GM23338 (cell line): Measurements from ENCODE around the gene KIAA0232. TPM values are rescaled to one million over a fixed set of nuclear protein-coding genes. Genes with fewer than 3 reads are reported as not detected.

ENCODE experiments used
- ATAC-seq: fragments of 200-7000 bp; cut with Tn5 transposase; 3 replicates; pipeline ENCODE4 v1.9.1; 2020
- DNase-seq: peaks from one replicate; pipeline ENCODE4 v3.0.0-alpha.2; 2015; ENCODE audit warnings: low spot score
- H2AFZ ChIP-seq: fragments of 200-600 bp; sonication (generic); 2 replicates; pipeline ENCODE4 v1.8.0; 2016; ENCODE audit warnings: antibody characterized with exemption, mild to moderate bottlenecking, moderate library complexity
- H3F3A ChIP-seq: fragments of 200-600 bp; sonication (generic); replicated peaks from 2 replicates; pipeline ENCODE4 v1.8.0; 2017; ENCODE audit warnings: antibody characterized with exemption, mixed run types, low read depth
- H3K27ac ChIP-seq: fragments of 200-600 bp; sonication (generic); 2 replicates; pipeline ENCODE4 v1.6.1; 2016; ENCODE audit warnings: low read depth
- H3K27me3 ChIP-seq: fragments of 200-600 bp; sonication (generic); 2 replicates; pipeline ENCODE4 v1.8.0; 2016; ENCODE audit warnings: mild to moderate bottlenecking, mixed run types, moderate library complexity; ENCODE audit not compliant: insufficient read depth
- H3K36me3 ChIP-seq: fragments of 200-600 bp; sonication (generic); 2 replicates; pipeline ENCODE4 v1.8.0; 2016; ENCODE audit warnings: mild to moderate bottlenecking; ENCODE audit not compliant: insufficient read depth
- H3K4me1 ChIP-seq: fragments of 200-600 bp; sonication (generic); 2 replicates; pipeline ENCODE4 v1.8.0; 2016; ENCODE audit warnings: mild to moderate bottlenecking, moderate library complexity; ENCODE audit not compliant: insufficient read depth
- H3K4me2 ChIP-seq: fragments of 200-600 bp; sonication (generic); 2 replicates; pipeline ENCODE4 v1.7.1; 2017; ENCODE audit warnings: mixed run types
- H3K4me3 ChIP-seq: fragments of 200-600 bp; sonication (generic); 2 replicates; pipeline ENCODE4 v1.6.1; 2016; ENCODE audit warnings: mixed run types
- H3K79me2 ChIP-seq: fragments of 200-600 bp; sonication (generic); replicated peaks from 2 replicates; pipeline ENCODE4 v1.8.0; 2017; ENCODE audit warnings: mild to moderate bottlenecking; ENCODE audit not compliant: insufficient read depth
- H3K9me2 ChIP-seq: fragments of 200-600 bp; sonication (generic); 2 replicates; pipeline ENCODE4 v1.8.0; 2017; ENCODE audit not compliant: insufficient read depth
- H4K20me1 ChIP-seq: fragments of 200-600 bp; sonication (generic); replicated peaks from 2 replicates; pipeline ENCODE4 v1.8.0; 2017; ENCODE audit warnings: mild to moderate bottlenecking; ENCODE audit not compliant: insufficient read depth
- H3K27ac Mint-ChIP-seq: 2 replicates; pipeline ENCODE4 v1.8.0; 2020; ENCODE audit warnings: inconsistent platforms, mild to moderate bottlenecking, moderate library complexity, mixed read lengths
- H3K27me3 Mint-ChIP-seq: 3 replicates; pipeline ENCODE4 v1.8.0; 2022; ENCODE audit warnings: low read depth, mild to moderate bottlenecking, moderate library complexity, mixed read lengths, inconsistent platforms; ENCODE audit not compliant: insufficient read depth, poor library complexity
- H3K36me3 Mint-ChIP-seq: 3 replicates; pipeline ENCODE4 v1.8.0; 2021; ENCODE audit warnings: low read depth, mild to moderate bottlenecking, inconsistent platforms, moderate library complexity, mixed read lengths
- H3K4me1 Mint-ChIP-seq: 3 replicates; pipeline ENCODE4 v1.8.0; 2020; ENCODE audit warnings: mild to moderate bottlenecking, inconsistent platforms, mixed read lengths
- H3K4me3 Mint-ChIP-seq: 3 replicates; pipeline ENCODE4 v1.8.0; 2021; ENCODE audit warnings: moderate library complexity, mild to moderate bottlenecking, inconsistent platforms, mixed read lengths
- H3K9me3 Mint-ChIP-seq: 3 replicates; pipeline ENCODE4 v1.8.0; 2020; ENCODE audit warnings: moderate library complexity, mild to moderate bottlenecking, inconsistent platforms, mixed read lengths
- EZH2 ChIP-seq: fragments of 200-600 bp; sonication (generic); IDR thresholded peaks from one replicate; pipeline ENCODE4 v1.8.0; 2017; ENCODE audit warnings: antibody characterized with exemption, mild to moderate bottlenecking, low read depth; ENCODE audit not compliant: unreplicated experiment
- JUNB ChIP-seq: IDR thresholded peaks from one replicate; pipeline ENCODE4 v1.6.1; 2016; ENCODE audit warnings: antibody characterized with exemption; ENCODE audit not compliant: unreplicated experiment
- NANOG ChIP-seq: IDR thresholded peaks from 2 replicates; pipeline ENCODE4 v1.6.1; 2016; ENCODE audit warnings: antibody characterized with exemption, borderline replicate concordance
- POLR2AphosphoS5 ChIP-seq: IDR thresholded peaks from 2 replicates; pipeline ENCODE4 v1.6.1; 2016; ENCODE audit warnings: antibody characterized with exemption, low read depth
- ZNF114 ChIP-seq: fragments of 250-450 bp; sonication (Bioruptor Pico); IDR thresholded peaks from 2 replicates; pipeline ENCODE4 v1.5.0; 2020; ENCODE audit warnings: mild to moderate bottlenecking, moderate library complexity
- ZNF331 ChIP-seq: fragments of 250-450 bp; sonication (Bioruptor Pico); IDR thresholded peaks from 2 replicates; pipeline ENCODE4 v1.5.0; 2020; ENCODE audit warnings: low read depth, mild to moderate bottlenecking, moderate library complexity
- polyA plus RNA-seq: library from polyadenylated mRNA; unstranded; fragments of >200 nt; fragmentation: Nextera tagmentation; extraction: Ambion mirVana; gene quantifications from 2 replicates; pipeline ENCODE4 v1.2.1, GENCODE V29; 2016
- total RNA-seq: library from RNA; depleted of rRNA; stranded (reverse); fragments of >200 nt; shearing (Covaris generic); gene quantifications from 2 replicates; pipeline ENCODE4 v1.2.3, GENCODE V29; 2014
- TF ChIP-seq, protein P1 (sequence below): fragments of 250-450 bp; sonication (Bioruptor Pico); IDR thresholded peaks from 2 replicates; pipeline ENCODE4 v1.5.0; 2020; ENCODE audit warnings: mild to moderate bottlenecking, moderate library complexity
- TF ChIP-seq, protein P2 (sequence below): IDR thresholded peaks from 2 replicates; pipeline ENCODE4 v1.6.1; 2016; ENCODE audit warnings: antibody characterized with exemption

KIAA0232 gene
- total and polyA plus RNA-seq, 2 experiments from 2014 or later, result 14.3 to 34.9 TPM

DNA sequence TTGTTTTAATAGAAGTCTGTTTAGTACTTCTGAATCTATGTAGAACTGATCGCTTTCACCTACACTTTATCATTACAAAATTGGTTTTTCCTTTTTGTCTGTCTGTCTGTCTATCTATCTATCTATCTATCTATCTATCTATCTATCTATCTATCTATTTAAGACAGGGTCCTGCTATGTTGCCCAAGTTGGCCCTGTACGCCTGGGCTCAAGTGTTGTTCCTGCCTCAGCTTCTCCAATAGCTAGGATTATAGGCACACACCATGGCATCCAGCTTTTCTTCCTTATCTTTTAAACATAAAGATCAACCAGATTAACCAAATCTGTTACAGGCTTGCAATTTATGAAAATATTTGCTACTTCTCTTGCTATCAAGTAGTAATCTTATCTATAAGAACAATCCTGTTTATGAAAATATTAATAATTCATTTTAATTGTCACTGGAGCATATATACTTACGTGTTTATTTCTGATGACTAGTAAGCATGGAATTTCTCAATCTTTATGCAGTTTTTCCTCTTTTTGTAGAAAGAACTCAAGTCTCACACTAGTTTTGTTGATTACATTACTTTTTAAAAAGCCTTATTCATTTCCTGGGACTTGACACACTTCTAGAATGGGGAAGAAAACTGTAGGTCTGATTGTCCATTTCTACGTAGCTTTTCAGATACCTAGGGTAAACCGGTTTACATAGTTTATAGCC, 24.5 kb downstream of the KIAA0232 start:
- Histone ChIP-seq H3K9me2 (no peaks in the 10 kb centered on the region), H3K79me2 (peaks cover 83% of the 10 kb centered on the region), H3K27me3 (no peaks in the 10 kb centered on the region), H3K36me3 (no peaks in the 10 kb centered on the region), H3F3A (no peaks in the 10 kb centered on the region), H4K20me1 (peaks cover 34% of the 10 kb centered on the region; the same call in 1 of the 2 replicates), H3K4me3 (no peak overlapping the region), H2AFZ (no peak overlapping the region), H3K4me2 (no peak overlapping the region), H3K4me1 (peaks cover 8% of the 10 kb centered on the region; the same call in 1 of the 2 replicates), H3K27ac (no peak overlapping the region)
- Mint-ChIP-seq H3K27ac (no peak overlapping the region), H3K27me3 (no peaks in the 10 kb centered on the region), H3K36me3 (no peaks in the 10 kb centered on the region; the same call in 2 of the 3 replicates), H3K4me3 (no peak overlapping the region), H3K4me1 (peaks cover 26% of the 10 kb centered on the region; the same call in 2 of the 3 replicates), H3K9me3 (no peaks in the 10 kb centered on the region)
- TF ChIP-seq JUNB (no peak), ZNF331 (no peak)
- no peak for DNase-seq
- no peak for ATAC-seq

DNA sequence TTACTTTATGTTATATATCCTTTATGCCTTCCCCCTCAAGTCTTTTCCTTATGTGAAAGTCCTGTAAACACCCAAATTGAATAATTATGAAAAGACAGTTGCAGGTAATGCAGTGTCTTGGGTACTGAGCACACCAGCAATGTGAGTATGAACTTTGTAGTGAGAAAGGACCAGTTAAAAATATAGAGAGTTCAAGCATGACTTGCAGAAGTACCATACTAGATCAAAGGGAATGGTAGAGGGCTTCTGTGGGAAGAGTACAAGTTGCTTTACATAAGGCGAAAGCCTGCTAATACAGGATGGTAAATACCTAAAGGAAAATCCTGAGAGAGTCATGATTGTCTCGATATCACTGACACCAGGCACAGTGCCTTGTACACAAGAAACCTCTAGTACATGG, 25.7 kb downstream of the KIAA0232 start:
- peaks cover 29% of the 10 kb centered on the region for H4K20me1 ChIP-seq
- peaks cover 8% of the 10 kb centered on the region; the same call in 1 of the 2 replicates for H3K4me1 ChIP-seq
- no peaks in the 10 kb centered on the region for H3K36me3 ChIP-seq
- no peaks in the 10 kb centered on the region for H3K9me2 ChIP-seq
- H3K4me3 ChIP-seq, result no peak overlapping the region
- H3K27me3 ChIP-seq, result no peaks in the 10 kb centered on the region
- DNase-seq (no peak), ATAC-seq (no peak)
- Mint-ChIP-seq H3K4me1 (peaks cover 27% of the 10 kb centered on the region; the same call in 2 of the 3 replicates), H3K9me3 (no peaks in the 10 kb centered on the region), H3K4me3 (no peak overlapping the region), H3K27ac (no peak overlapping the region), H3K36me3 (no peaks in the 10 kb centered on the region; the same call in 2 of the 3 replicates), H3K27me3 (no peaks in the 10 kb centered on the region)
- peaks cover 83% of the 10 kb centered on the region for H3K79me2 ChIP-seq
- TF ChIP-seq JUNB, result no peak
- TF ChIP-seq, protein P1, sequence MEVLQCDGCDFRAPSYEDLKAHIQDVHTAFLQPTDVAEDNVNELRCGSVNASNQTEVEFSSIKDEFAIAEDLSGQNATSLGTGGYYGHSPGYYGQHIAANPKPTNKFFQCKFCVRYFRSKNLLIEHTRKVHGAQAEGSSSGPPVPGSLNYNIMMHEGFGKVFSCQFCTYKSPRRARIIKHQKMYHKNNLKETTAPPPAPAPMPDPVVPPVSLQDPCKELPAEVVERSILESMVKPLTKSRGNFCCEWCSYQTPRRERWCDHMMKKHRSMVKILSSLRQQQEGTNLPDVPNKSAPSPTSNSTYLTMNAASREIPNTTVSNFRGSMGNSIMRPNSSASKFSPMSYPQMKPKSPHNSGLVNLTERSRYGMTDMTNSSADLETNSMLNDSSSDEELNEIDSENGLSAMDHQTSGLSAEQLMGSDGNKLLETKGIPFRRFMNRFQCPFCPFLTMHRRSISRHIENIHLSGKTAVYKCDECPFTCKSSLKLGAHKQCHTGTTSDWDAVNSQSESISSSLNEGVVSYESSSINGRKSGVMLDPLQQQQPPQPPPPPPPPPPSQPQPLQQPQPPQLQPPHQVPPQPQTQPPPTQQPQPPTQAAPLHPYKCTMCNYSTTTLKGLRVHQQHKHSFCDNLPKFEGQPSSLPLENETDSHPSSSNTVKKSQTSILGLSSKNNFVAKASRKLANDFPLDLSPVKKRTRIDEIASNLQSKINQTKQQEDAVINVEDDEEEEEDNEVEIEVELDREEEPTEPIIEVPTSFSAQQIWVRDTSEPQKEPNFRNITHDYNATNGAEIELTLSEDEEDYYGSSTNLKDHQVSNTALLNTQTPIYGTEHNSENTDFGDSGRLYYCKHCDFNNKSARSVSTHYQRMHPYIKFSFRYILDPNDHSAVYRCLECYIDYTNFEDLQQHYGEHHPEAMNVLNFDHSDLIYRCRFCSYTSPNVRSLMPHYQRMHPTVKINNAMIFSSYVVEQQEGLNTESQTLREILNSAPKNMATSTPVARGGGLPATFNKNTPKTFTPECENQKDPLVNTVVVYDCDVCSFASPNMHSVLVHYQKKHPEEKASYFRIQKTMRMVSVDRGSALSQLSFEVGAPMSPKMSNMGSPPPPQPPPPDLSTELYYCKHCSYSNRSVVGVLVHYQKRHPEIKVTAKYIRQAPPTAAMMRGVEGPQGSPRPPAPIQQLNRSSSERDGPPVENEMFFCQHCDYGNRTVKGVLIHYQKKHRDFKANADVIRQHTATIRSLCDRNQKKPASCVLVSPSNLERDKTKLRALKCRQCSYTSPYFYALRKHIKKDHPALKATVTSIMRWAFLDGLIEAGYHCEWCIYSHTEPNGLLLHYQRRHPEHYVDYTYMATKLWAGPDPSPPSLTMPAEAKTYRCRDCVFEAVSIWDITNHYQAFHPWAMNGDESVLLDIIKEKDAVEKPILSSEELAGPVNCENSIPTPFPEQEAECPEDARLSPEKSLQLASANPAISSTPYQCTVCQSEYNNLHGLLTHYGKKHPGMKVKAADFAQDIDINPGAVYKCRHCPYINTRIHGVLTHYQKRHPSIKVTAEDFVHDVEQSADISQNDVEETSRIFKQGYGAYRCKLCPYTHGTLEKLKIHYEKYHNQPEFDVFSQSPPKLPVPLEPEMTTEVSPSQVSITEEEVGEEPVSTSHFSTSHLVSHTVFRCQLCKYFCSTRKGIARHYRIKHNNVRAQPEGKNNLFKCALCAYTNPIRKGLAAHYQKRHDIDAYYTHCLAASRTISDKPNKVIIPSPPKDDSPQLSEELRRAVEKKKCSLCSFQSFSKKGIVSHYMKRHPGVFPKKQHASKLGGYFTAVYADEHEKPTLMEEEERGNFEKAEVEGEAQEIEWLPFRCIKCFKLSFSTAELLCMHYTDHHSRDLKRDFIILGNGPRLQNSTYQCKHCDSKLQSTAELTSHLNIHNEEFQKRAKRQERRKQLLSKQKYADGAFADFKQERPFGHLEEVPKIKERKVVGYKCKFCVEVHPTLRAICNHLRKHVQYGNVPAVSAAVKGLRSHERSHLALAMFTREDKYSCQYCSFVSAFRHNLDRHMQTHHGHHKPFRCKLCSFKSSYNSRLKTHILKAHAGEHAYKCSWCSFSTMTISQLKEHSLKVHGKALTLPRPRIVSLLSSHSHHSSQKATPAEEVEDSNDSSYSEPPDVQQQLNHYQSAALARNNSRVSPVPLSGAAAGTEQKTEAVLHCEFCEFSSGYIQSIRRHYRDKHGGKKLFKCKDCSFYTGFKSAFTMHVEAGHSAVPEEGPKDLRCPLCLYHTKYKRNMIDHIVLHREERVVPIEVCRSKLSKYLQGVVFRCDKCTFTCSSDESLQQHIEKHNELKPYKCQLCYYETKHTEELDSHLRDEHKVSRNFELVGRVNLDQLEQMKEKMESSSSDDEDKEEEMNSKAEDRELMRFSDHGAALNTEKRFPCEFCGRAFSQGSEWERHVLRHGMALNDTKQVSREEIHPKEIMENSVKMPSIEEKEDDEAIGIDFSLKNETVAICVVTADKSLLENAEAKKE (CRISPR knock-in tag), result no peak
- TF ChIP-seq POLR2AphosphoS5, result no peak
- no peak for TF ChIP-seq EZH2
- no peak for TF ChIP-seq ZNF114 (CRISPR knock-in tag)
- no peak for TF ChIP-seq NANOG
- TF ChIP-seq, protein P2, sequence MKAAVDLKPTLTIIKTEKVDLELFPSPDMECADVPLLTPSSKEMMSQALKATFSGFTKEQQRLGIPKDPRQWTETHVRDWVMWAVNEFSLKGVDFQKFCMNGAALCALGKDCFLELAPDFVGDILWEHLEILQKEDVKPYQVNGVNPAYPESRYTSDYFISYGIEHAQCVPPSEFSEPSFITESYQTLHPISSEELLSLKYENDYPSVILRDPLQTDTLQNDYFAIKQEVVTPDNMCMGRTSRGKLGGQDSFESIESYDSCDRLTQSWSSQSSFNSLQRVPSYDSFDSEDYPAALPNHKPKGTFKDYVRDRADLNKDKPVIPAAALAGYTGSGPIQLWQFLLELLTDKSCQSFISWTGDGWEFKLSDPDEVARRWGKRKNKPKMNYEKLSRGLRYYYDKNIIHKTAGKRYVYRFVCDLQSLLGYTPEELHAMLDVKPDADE, result no peak
- no peak for TF ChIP-seq ZNF331
- H3K27ac ChIP-seq, result no peak overlapping the region
- no peak overlapping the region for H3K4me2 ChIP-seq
- H3F3A ChIP-seq, result no peaks in the 10 kb centered on the region
- H2AFZ ChIP-seq, result no peak overlapping the region
